HUES48 (cell line): ENCODE results near the gene POLD1.

ENCODE experiments used
- H3K27ac ChIP-seq: one replicate; pipeline ENCODE4 v1.7.0; 2013; ENCODE audit warnings: low read depth, low read length, inconsistent platforms
- H3K27me3 ChIP-seq: 2 replicates; pipeline ENCODE4 v1.6.1; 2013; ENCODE audit warnings: mild to moderate bottlenecking, low read length; ENCODE audit not compliant: control insufficient read depth, insufficient read depth
- H3K36me3 ChIP-seq: 2 replicates; pipeline ENCODE4 v1.6.1; 2013; ENCODE audit warnings: low read length; ENCODE audit not compliant: control insufficient read depth, insufficient read depth
- H3K4me1 ChIP-seq: 2 replicates; pipeline ENCODE4 v1.6.1; 2013; ENCODE audit warnings: mild to moderate bottlenecking, low read length; ENCODE audit not compliant: control insufficient read depth, insufficient read depth
- H3K4me3 ChIP-seq: 2 replicates; pipeline ENCODE4 v1.5.1; 2013; ENCODE audit warnings: mild to moderate bottlenecking, low read depth, low read length
- H3K9ac ChIP-seq: 2 replicates; pipeline ENCODE4 v1.6.1; 2013; ENCODE audit warnings: mild to moderate bottlenecking, low read depth, low read length, moderate library complexity
- H3K9me3 ChIP-seq: 2 replicates; pipeline ENCODE4 v1.6.1; 2013; ENCODE audit warnings: low read length; ENCODE audit not compliant: control insufficient read depth, insufficient read depth

Gene POLD1

DNA sequence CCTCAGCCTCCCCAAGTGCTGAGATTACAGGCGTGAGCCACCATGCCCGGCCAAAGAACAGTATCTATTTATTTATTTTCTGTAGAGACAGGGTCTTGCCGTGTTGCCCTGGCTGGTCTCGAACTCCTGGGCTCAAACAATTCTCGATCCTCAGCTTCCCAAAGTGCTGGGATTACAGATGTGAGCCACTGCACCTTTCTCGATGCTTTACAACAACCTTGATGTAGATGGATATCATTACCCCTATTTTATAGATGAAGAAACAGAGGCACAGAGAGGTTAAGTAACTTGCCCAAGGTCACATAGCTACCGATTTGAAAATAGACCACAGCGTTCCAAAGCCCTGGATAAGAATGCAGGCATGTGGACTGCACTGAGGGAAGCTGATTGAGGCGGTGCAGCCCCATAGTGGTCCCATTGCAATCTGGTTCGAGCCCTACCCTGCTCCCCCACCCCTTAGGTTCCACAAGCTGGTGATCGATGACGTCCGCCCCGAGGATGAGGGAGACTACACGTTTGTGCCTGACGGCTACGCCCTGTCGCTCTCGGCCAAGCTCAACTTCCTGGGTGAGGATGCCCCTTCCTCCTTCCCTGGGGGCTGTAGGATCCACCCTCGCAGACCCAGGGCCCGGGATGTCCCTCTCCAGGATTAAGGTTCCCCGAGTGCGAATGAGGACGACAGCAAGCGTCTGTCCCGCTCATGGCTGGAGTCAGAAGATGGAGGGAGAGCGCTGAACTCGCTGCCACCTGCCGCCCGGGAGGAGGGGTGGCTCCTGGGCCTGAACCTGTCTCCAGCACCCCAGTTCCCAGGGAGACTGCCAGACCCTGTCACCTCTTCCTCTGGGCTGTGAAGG is 66.4 kb downstream of the POLD1 start:
- H3K9me3 ChIP-seq, result no peaks in the 10 kb centered on the region
- H3K27me3 ChIP-seq, result no peaks in the 10 kb centered on the region
- H3K9ac ChIP-seq, result no peak overlapping the region
- H3K4me1 ChIP-seq, result peaks cover 3% of the 10 kb centered on the region; the same call in 1 of the 2 replicates
- no peaks in the 10 kb centered on the region for H3K36me3 ChIP-seq
- H3K27ac ChIP-seq, result no peak overlapping the region
- H3K4me3 ChIP-seq, result no peak overlapping the region

DNA sequence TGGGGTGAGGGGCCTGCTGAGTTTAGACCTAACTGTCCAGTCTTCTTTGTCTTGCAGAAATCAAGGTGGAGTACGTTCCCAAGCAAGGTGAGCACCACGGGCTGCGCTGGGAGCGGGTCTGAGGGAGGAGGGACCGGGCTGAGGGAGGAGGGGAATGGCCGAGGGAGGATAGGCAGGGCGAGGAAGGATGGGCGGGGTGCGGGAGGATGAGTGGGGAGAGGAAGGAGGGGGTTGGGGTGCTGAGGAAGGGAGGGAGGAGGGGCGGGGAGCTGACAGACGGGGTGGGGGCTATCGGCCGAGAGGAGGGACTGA is 67.0 kb downstream of the POLD1 start:
- H3K9ac ChIP-seq, result no peak overlapping the region
- no peaks in the 10 kb centered on the region for H3K36me3 ChIP-seq
- no peaks in the 10 kb centered on the region for H3K9me3 ChIP-seq
- H3K27me3 ChIP-seq, result no peaks in the 10 kb centered on the region
- no peak overlapping the region for H3K27ac ChIP-seq
- no peak overlapping the region for H3K4me3 ChIP-seq
- H3K4me1 ChIP-seq, result peaks cover 3% of the 10 kb centered on the region; the same call in 1 of the 2 replicates

DNA sequence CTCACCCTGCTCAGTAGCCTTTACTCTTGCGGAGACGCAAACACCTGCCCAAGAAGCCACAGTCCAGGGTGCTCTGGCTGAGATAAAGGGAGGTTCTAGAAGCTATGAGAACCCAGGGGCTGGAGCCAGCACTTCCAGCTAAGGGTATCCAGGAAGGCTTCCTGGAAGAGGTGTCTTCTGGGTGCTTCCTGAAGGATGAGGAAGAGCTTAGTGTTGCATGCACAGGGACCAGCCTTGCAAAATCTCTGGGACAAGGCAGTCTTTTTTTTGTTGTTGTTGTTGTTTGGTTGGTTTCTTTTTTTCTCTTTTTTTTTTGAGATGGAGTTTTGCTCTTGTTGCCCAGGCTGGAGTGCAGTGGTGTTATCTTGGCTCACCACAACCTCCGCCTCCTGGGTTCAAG is 69.1 kb downstream of the POLD1 start:
- Histone ChIP-seq H3K9me3 (no peaks in the 10 kb centered on the region), H3K27ac (no peak overlapping the region), H3K36me3 (no peaks in the 10 kb centered on the region), H3K4me3 (no peak overlapping the region), H3K27me3 (no peaks in the 10 kb centered on the region), H3K4me1 (peaks cover 3% of the 10 kb centered on the region; the same call in 1 of the 2 replicates), H3K9ac (no peak overlapping the region)

DNA sequence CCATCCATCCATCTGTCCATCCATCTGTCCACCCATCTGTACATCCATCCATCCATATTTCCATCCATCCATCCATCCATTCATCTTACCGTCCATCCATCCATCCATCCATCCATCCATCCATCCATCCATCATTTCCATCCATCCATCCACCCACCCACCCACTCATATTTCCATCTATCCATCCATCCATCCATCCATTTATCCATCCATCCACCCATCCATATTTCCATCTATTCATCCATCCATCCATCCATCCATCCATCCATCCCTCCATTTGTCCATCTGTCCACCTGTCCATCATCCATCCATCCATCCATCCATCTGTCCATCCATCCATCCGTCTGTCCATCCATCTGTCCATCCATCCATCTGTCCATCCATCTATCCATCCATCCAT is 71.8 kb downstream of the POLD1 start:
- no peaks in the 10 kb centered on the region for H3K36me3 ChIP-seq
- H3K9me3 ChIP-seq, result no peaks in the 10 kb centered on the region
- H3K4me3 ChIP-seq, result no peak overlapping the region
- H3K4me1 ChIP-seq, result peaks cover under 1% of the 10 kb centered on the region; the same call in 1 of the 2 replicates
- H3K27me3 ChIP-seq, result no peaks in the 10 kb centered on the region
- H3K9ac ChIP-seq, result no peak overlapping the region
- no peak overlapping the region for H3K27ac ChIP-seq

DNA sequence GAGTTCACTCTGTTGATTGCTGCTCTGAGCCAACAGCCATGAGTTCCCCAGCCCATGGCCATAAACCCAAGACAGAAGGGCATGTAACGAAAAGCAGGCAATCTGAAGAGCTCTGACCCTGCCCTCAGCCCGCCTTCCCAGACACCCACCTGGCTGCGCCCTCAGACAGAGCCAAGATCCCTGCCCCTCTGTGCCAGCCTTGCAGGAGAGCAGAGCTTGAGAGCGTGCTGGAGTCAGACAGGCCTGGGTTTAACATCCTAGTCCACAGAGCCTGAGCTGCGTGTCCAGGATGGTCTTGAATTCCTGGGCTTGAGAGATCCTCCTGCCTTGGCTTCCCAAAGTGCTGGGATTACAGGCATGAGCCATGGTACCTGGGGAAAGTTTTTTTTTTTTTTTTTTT is 73.2 kb downstream of the POLD1 start:
- H3K27ac ChIP-seq, result no peak overlapping the region
- H3K9me3 ChIP-seq, result no peaks in the 10 kb centered on the region
- H3K9ac ChIP-seq, result no peak overlapping the region
- no peaks in the 10 kb centered on the region for H3K4me1 ChIP-seq
- H3K36me3 ChIP-seq, result no peaks in the 10 kb centered on the region
- no peak overlapping the region for H3K4me3 ChIP-seq
- H3K27me3 ChIP-seq, result no peaks in the 10 kb centered on the region

DNA sequence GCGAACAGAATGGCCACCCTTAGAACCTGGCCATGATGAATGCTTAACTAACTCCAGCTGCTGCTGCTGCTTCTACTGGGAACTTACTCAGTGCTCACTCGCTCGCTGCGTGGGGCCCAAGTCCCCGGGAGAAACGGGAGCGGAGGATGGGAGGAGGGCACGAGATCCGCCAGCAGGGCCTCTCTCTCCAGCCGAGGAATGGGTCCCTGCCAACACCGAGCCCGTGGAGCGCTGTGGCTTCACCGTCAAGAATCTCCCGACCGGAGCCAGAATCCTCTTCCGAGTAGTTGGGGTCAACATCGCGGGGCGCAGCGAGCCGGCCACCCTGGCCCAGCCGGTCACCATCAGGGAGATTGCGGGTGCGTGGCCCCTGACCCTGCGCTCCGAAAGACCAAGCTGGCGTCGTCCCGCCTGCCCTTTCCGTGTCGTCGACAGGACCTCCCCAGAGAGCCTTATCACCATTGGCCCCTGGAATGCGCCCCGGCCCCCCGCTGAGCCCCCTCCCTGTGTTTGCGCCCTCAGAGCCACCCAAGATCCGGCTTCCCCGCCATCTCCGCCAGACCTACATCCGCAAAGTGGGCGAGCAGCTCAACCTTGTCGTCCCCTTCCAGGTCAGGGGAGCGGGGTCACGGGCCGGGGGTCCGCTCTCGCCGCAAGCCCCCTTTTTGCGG is 74.4 kb downstream of the POLD1 start:
- no peak overlapping the region for H3K27ac ChIP-seq

DNA sequence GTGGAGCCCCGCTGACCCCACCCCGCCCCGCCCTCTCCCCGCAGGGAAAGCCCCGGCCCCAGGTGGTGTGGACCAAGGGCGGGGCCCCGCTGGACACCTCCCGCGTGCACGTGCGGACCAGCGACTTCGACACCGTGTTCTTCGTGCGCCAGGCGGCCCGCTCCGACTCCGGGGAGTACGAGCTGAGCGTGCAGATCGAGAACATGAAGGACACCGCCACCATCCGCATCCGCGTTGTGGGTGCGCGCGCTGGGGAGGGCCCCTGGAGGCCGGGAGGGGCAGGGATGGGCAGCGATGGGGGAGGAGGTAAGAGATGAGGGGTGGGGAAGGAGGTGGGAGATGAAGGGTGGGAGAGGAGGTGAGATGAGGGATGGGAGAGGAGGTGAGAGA is 74.9 kb downstream of the POLD1 start:
- Histone ChIP-seq H3K27ac (no peak overlapping the region), H3K9ac (no peak overlapping the region), H3K4me1 (no peaks in the 10 kb centered on the region), H3K4me3 (no peak overlapping the region), H3K36me3 (no peaks in the 10 kb centered on the region), H3K9me3 (no peaks in the 10 kb centered on the region), H3K27me3 (no peaks in the 10 kb centered on the region)

More for the DNA sequence above, 74.4 kb downstream of the POLD1 start:
- H3K4me1 ChIP-seq, result no peaks in the 10 kb centered on the region
- H3K4me3 ChIP-seq, result no peak overlapping the region
- no peaks in the 10 kb centered on the region for H3K9me3 ChIP-seq
- no peaks in the 10 kb centered on the region for H3K36me3 ChIP-seq
- H3K27me3 ChIP-seq, result no peaks in the 10 kb centered on the region
- no peak overlapping the region for H3K9ac ChIP-seq

DNA sequence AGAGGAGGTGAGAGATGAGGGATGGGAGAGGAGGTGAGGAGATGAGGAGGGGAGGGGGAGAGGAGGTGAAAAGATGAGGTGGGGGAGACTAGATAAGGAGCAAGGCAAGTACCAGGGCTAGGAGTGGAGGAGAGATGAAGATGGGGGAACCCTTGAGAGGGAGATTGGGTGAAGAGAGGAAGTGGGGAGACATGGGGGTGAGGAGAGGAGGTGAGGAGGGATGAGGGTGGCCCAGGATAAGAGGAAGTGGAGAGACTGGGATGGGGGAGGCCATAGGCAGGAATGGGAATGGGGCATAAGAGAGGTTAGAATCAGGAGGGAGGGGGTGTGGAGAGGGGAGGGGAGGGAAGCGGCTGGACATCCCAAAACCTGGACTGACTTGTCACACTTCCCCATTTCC is 75.5 kb downstream of the POLD1 start:
- Histone ChIP-seq H3K9me3 (no peaks in the 10 kb centered on the region), H3K4me1 (no peaks in the 10 kb centered on the region), H3K4me3 (no peak overlapping the region), H3K27ac (no peak overlapping the region), H3K36me3 (no peaks in the 10 kb centered on the region), H3K9ac (no peak overlapping the region), H3K27me3 (no peaks in the 10 kb centered on the region)

DNA sequence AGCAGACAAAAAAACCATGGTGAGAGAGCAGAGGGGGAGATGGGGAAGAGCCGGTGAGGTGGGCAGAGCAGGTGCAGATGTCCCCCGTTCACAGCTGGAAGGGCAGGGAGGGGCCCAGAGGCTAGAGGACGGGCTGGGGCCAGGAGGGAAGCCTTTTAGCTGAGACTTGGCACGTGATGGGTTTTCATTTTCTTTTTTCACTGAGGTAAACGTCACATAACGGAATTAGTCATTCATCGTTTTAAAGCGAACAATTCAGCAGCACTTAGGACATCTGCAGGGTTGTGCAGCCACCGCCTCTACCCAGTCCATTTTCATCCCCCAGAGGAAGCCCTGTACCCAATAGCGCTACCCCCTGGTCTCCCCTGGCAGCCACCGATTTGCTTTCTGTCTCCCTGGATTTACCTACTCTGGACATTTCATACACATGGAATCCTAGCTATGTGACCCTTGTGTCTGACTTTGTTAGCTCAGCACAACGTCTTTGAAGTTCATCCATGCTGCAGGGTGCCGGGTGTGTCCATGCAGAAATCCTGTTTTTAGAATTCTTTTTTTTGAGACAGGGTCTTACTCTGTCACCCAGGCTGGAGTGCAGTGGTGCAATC is 76.1 kb downstream of the POLD1 start:
- no peaks in the 10 kb centered on the region for H3K9me3 ChIP-seq
- H3K27me3 ChIP-seq, result no peaks in the 10 kb centered on the region
- no peaks in the 10 kb centered on the region for H3K4me1 ChIP-seq
- no peak overlapping the region for H3K4me3 ChIP-seq
- H3K27ac ChIP-seq, result no peak overlapping the region
- no peak overlapping the region for H3K9ac ChIP-seq
- no peaks in the 10 kb centered on the region for H3K36me3 ChIP-seq

DNA sequence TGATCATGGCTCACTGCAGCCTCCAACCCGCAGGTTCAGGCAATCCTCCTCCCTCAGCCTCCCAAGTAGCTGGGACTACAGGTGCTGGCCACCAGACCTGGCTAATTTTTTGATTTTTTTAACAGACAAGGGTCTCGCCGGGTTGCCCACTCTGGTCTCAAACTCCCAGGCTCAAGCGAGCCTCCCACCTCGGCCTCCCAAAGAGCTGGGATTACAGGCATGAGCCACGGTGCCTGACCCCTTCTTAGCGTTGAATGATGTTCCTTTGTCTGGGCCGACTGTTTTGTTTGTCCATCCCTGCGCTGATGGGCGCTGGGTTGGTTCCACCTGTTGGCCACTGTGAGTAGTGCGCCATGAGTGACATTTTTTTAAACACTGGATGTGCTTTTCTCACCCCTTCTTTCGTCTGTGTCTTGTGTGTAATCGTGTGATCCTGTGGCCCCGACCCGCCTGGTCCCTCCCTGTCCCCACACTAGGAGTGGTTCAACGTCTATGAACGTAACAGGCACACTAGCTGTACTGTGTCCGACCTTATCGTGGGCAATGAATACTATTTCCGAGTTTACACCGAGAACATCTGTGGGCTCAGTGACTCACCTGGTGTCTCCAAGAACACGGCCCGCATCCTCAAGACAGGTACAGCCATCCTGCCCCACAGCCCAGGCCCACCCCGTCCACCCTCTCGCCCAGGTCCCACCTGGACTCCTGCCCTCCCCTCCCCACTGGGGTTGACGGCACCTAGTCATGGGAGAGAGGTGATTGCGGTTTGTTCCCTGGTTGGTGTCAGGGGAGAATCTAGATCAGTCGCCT is 77.1 kb downstream of the POLD1 start:
- H3K27ac ChIP-seq, result no peak overlapping the region
- H3K27me3 ChIP-seq, result no peaks in the 10 kb centered on the region
- H3K9ac ChIP-seq, result no peak overlapping the region

More for the DNA sequence above, 77.1 kb downstream of the POLD1 start:
- Histone ChIP-seq H3K36me3 (no peaks in the 10 kb centered on the region), H3K9me3 (no peaks in the 10 kb centered on the region), H3K4me3 (no peak overlapping the region), H3K4me1 (peaks cover 5% of the 10 kb centered on the region; the same call in 1 of the 2 replicates)
